ENCODE measurements around the gene NT5DC1.
"Not testable (repeated sequence)": the region's sequence is repeated elsewhere in the genome, so short reads cannot be mapped to it uniquely, and the experiment has no call there.

Gene NT5DC1

GRCh38 chr6:116283191-116283590 lies 182.5 kb downstream of the NT5DC1 start (continued):
- TF ChIP-seq ZBTB11 (tag by site-specific recombination; conservative IDR thresholded peaks at IDR 0.05; ENCODE audit: low read depth) (no peak), MYNN (tag by site-specific recombination; IDR thresholded peaks at IDR 0.05; ENCODE audit: borderline replicate concordance) (no peak), ZSCAN5A (tag by site-specific recombination; IDR thresholded peaks at IDR 0.05) (no peak), ZNF692 (tag by site-specific recombination; IDR thresholded peaks at IDR 0.05) (peak; percentile 43; the same call in 1 of the 2 replicates), ZNF629 (tag by site-specific recombination; IDR thresholded peaks at IDR 0.05) (no peak), ZNF747 (tag by site-specific recombination; IDR thresholded peaks at IDR 0.05) (no peak), FEZF1 (tag by site-specific recombination; IDR thresholded peaks at IDR 0.05) (0 out of 2 replicates have a peak, but pooled peaks have one; percentile 23), ZNF571 (tag by site-specific recombination; IDR thresholded peaks at IDR 0.05) (no peak)

- H3K36me3 ChIP-seq (ENCODE audit: control insufficient read depth in 2 of 2, insufficient read depth in 1 of 2, low read length in 2 of 2); H3K4me1 ChIP-seq (ENCODE audit: control insufficient read depth, insufficient read depth, low read length); H3K27ac ChIP-seq (ENCODE audit: extremely low read depth, low read depth, low read length); H3K4me3 ChIP-seq (ENCODE audit: low read depth, low read length); H3K9me3 ChIP-seq (ENCODE audit: control insufficient read depth, insufficient read depth, low read depth, low read length); POLR2A ChIA-PET: not testable (repeated sequence)
- CTCF ChIA-PET, result interaction anchor here (0.7 kb wide), 1 partner anchor 91 kb away, joined by 3 read pairs; no protein-coding TSS in a partner anchor
- TF ChIP-seq ZNF184 (tag by site-specific recombination; IDR thresholded peaks at IDR 0.05), result peak; percentile 97
Observed at GRCh38 chr6:116284984-116285383, 184.3 kb downstream of the NT5DC1 start.

GRCh38 chr6:116286773-116287358 lies 186.2 kb downstream of the NT5DC1 start:
- Histone ChIP-seq H3K36me3 (ENCODE audit: control insufficient read depth in 2 of 2, insufficient read depth in 1 of 2, low read length in 2 of 2) (no peaks in the 10 kb centered on the region), H3K4me3 (ENCODE audit: low read depth, low read length) (no peak overlapping the region), H3K27ac (ENCODE audit: extremely low read depth, low read depth, low read length) (no peak overlapping the region), H3K4me1 (ENCODE audit: control insufficient read depth, insufficient read depth, low read length) (no peaks in the 10 kb centered on the region), H3K9me3 (ENCODE audit: control insufficient read depth, insufficient read depth, low read depth, low read length) (no peaks in the 10 kb centered on the region)
- CTCF ChIA-PET, result interaction anchor here (0.5 to 4.3 kb wide), 66 partner anchors 7 to 590 kb away, joined by 3 to 108 read pairs (median 5); partner anchors contain the start of genes CALHM5, RFX6, RWDD1 and TSPYL1
- POLR2A ChIA-PET, result interaction anchor here (1.2 kb wide), 1 partner anchor 84 kb away, joined by 5 read pairs; the partner anchor contains the start of gene DSE
- TF ChIP-seq ZNF140 (tag by site-specific recombination; IDR thresholded peaks at IDR 0.05) (no peak), KLF8 (tag by site-specific recombination; IDR thresholded peaks at IDR 0.05) (no peak), REPIN1 (tag by site-specific recombination; IDR thresholded peaks at IDR 0.05; ENCODE audit: low read depth) (no peak), ZNF174 (tag by site-specific recombination; IDR thresholded peaks at IDR 0.05) (no peak), ZNF184 (tag by site-specific recombination; IDR thresholded peaks at IDR 0.05) (no peak), ZSCAN30 (tag by site-specific recombination; IDR thresholded peaks at IDR 0.05) (no peak), ZNF19 (tag by site-specific recombination; IDR thresholded peaks at IDR 0.05; ENCODE audit: low read depth) (no peak), ZNF548 (tag by site-specific recombination; IDR thresholded peaks at IDR 0.05) (no peak), ZNF513 (tag by site-specific recombination; IDR thresholded peaks at IDR 0.05) (0 out of 2 replicates have a peak, but pooled peaks have one; percentile 16), KLF17 (tag by site-specific recombination; IDR thresholded peaks at IDR 0.05) (no peak), AEBP2 (tag by site-specific recombination; IDR thresholded peaks at IDR 0.05; ENCODE audit: borderline replicate concordance) (no peak), ZNF335 (tag by site-specific recombination; conservative IDR thresholded peaks at IDR 0.05) (0 out of 2 replicates have a peak, but pooled peaks have one; percentile 17)
